LNCaP clone FGC (cell line): ENCODE data around the gene CDC25B.

Experiments
- DNase-seq: peaks from one replicate; pipeline ENCODE4 v3.0.0-alpha.2; 2011; ENCODE audit warnings: low read depth
- H3K4me3 ChIP-seq: 2 replicates; pipeline ENCODE4 v1.5.1; 2011; ENCODE audit warnings: mild to moderate bottlenecking, low read depth, low read length, control low read depth
- CTCF ChIP-seq: IDR thresholded peaks from 2 replicates; pipeline ENCODE4 v1.5.1; 2012; ENCODE audit warnings: mild to moderate bottlenecking; ENCODE audit not compliant: control insufficient read depth, insufficient read depth; ENCODE audit errors: extremely low read depth

The CDC25B gene

GRCh38 chr20:3812975-3813847 is 17.1 kb downstream of the CDC25B start:
- no peak for TF ChIP-seq CTCF
- no peak for DNase-seq

GRCh38 chr20:3813848-3814581 is 17.9 kb downstream of the CDC25B start:
- no peak for TF ChIP-seq CTCF
- DNase-seq = no peak
- H3K4me3 ChIP-seq = no peak overlapping the region

More at GRCh38 chr20:3812975-3813847, 17.1 kb downstream of the CDC25B start:
- no peak overlapping the region for H3K4me3 ChIP-seq

GRCh38 chr20:3814928-3815495 is 18.9 kb downstream of the CDC25B start:
- H3K4me3 ChIP-seq = no peak overlapping the region
- DNase-seq = no peak
- TF ChIP-seq CTCF = no peak

- DNase-seq = no peak
- TF ChIP-seq CTCF = no peak
- H3K4me3 ChIP-seq = no peak overlapping the region
These were observed 19.7 kb downstream of the CDC25B start for GRCh38 chr20:3815703-3816315.

GRCh38 chr20:3818155-3819151 is 22.3 kb downstream of the CDC25B start:
- DNase-seq = peak; percentile 23
- peak; percentile 65 for TF ChIP-seq CTCF

More at GRCh38 chr20:3818155-3819151, 22.3 kb downstream of the CDC25B start:
- H3K4me3 ChIP-seq = no peak overlapping the region
